Measurements from ENCODE around the gene GARIN1A. TPM values are rescaled to one million over a fixed set of nuclear protein-coding genes. Genes with fewer than 3 reads are reported as not detected.

Gene GARIN1A
- total RNA-seq (2012; rRNA removed) = 0.18 and 0.28 TPM in 2 replicates
- 1.4 and 1.6 TPM in 2 replicates for polyA plus RNA-seq (2012; rRNA removed)
- polyA plus RNA-seq (2012; cell fraction: cytosol; rRNA removed) = 0.14 and 0.41 TPM in 2 replicates
- 5.7 and 11.1 TPM in 2 replicates for polyA plus RNA-seq (2012; cell fraction: nucleus; rRNA removed; ENCODE audit: low replicate concordance)
- Bru-seq, nascent RNA = percentile 82 among the genes with signal in this experiment
- percentile 90 among the genes with signal in this experiment for BruChase-seq, experiment 1, labeled RNA remaining after a 6-hour chase
- BruChase-seq, experiment 2, labeled RNA remaining after a 2-hour chase = percentile 92 among the genes with signal in this experiment
- long read RNA-seq = 0 reads

DNA sequence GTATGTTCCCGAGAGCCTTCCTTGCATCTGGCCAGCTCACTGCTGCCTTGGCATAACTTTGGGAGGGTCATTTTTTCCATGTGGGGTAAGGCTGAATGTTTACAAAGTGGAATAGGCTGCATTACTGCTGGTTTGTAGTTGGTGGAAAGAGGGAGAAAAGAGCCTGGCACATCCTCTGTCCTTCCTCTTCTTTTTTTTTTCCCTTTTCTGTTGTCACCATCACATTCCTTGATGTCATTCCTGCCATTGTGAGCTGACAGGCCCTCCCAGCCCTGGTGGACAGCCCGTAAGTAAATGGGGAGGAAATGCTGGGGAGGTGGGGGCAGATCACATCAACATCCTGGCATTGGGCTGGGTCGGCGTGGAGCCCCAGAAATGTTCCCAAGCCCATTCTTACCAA lies at the start of gene GARIN1A:
Gene GARIN1A, plus strand, starts transcription at position 301 of the 400 bp plus-strand sequence. CDS start 106 bp downstream, outside the sequence.
- Histone ChIP-seq H2AK9ac (replicated peaks; ENCODE audit: low read depth, low read length, poor library complexity) (peak within 1 kb of the TSS; percentile 9), H3K23ac (ENCODE audit: low read depth, low read length) (no peak within 1 kb of the TSS), H4K91ac (ENCODE audit: insufficient read depth, low read depth, low read length) (no peak within 1 kb of the TSS), H3K36me3 (ENCODE audit: control insufficient read depth, insufficient read depth, low read length) (no peaks in the 10 kb centered on the region; the same call in 1 of the 2 replicates), H3K9me3 (ENCODE audit: control insufficient read depth, insufficient read depth, low read length) (no peaks in the 10 kb centered on the region), H3K9ac (ENCODE audit: low read depth, low read length) (no peak within 1 kb of the TSS), H3K14ac (replicated peaks; ENCODE audit: low read depth, low read length) (0 out of 2 replicates have a peak within 1 kb of the TSS, but pooled peaks have one; percentile 15), H3K27ac (ENCODE audit: insufficient read depth, low read length) (no peak within 1 kb of the TSS), H2BK120ac (ENCODE audit: low read depth, low read length) (no peak within 1 kb of the TSS), H2BK20ac (ENCODE audit: low read depth, low read length) (no peak within 1 kb of the TSS), H3K4me2 (ENCODE audit: low read depth, low read length) (peak within 1 kb of the TSS; percentile 34; the same call in 1 of the 2 replicates), H2AK5ac (ENCODE audit: low read depth, low read length) (no peak within 1 kb of the TSS), H3K27me3 (ENCODE audit: control insufficient read depth, insufficient read depth, low read length) (no peaks in the 10 kb centered on the region), H2BK15ac (ENCODE audit: low read depth, low read length) (no peak within 1 kb of the TSS), H3K4me1 (ENCODE audit: control insufficient read depth, insufficient read depth, low read length) (no peaks in the 10 kb centered on the region), H4K20me1 (ENCODE audit: insufficient read depth, low read length) (peaks cover 6% of the 10 kb centered on the region), H2AFZ (replicated peaks; ENCODE audit: low read length, poor library complexity) (peak within 1 kb of the TSS; percentile 26), H3K79me1 (ENCODE audit: low read depth in 1 of 2, low read length in 2 of 2) (no peaks in the 10 kb centered on the region), H3K4me3 (ENCODE audit: insufficient read depth, low read depth, low read length) (no peak within 1 kb of the TSS), H4K5ac (ENCODE audit: low read depth, low read length) (no peak within 1 kb of the TSS), H4K8ac (ENCODE audit: low read depth in 2 of 2, low read length in 2 of 2) (0 out of 4 replicates have a peak within 1 kb of the TSS, but pooled peaks of 1 of the 2 experiments have one; percentile 4), H2BK5ac (ENCODE audit: low read depth, low read length, poor library complexity, severe bottlenecking) (no peak within 1 kb of the TSS), H3K18ac (ENCODE audit: low read depth, low read length) (no peak within 1 kb of the TSS), H3K56ac (ENCODE audit: extremely low read depth, insufficient read depth, low read length) (no peak within 1 kb of the TSS), H3K9me1 (ENCODE audit: insufficient read depth, low read length) (no peaks in the 10 kb centered on the region), H3K4ac (ENCODE audit: low read depth, low read length) (no peak within 1 kb of the TSS)
- intact Hi-C loops (cut with micrococcal nuclease) (no loop called here), in situ Hi-C loops (cut with MboI; ENCODE audit: low sequenced_read_pairs) (no loop called here), dilution Hi-C loops (cut with HindIII; ENCODE audit: low sequenced_read_pairs, unreplicated experiment) (no loop called here)
- BruUV-seq (replicated peaks) = no TSS peak
- DNase-seq (no peak), ATAC-seq (ENCODE audit: low read depth) (no peak)
- ChIA-PET POLR2A (ENCODE audit: unreplicated experiment) (no interaction called here), CTCF (no interaction called here)
- TF ChIP-seq RCOR1 (IDR thresholded peaks at IDR 0.05; ENCODE audit: insufficient replicate concordance, low read length) (no peak), USF2 (IDR thresholded peaks at IDR 0.05; ENCODE audit: low read depth, low read length) (no peak), BHLHE40 (IDR thresholded peaks at IDR 0.05; ENCODE audit: low read depth, low read length) (no peak), MXI1 (IDR thresholded peaks at IDR 0.05; ENCODE audit: borderline replicate concordance, low read depth, low read length) (no peak), RAD21 (IDR thresholded peaks at IDR 0.05; ENCODE audit: low read length) (no peak), RFX5 (IDR thresholded peaks at IDR 0.05; ENCODE audit: low read depth, low read length) (no peak), CTCF (conservative IDR thresholded peaks at IDR 0.05; ENCODE audit: low read depth, low read length) (no peak), POLR2A (IDR thresholded peaks at IDR 0.05; ENCODE audit: low read depth, low read length) (no peak), CHD1 (IDR thresholded peaks at IDR 0.05; ENCODE audit: low read depth, low read length) (no peak), NFE2L2 (IDR thresholded peaks at IDR 0.05; ENCODE audit: low read depth, low read length) (no peak), CEBPB (IDR thresholded peaks at IDR 0.05; ENCODE audit: low read depth, low read length) (no peak), MAFK (IDR thresholded peaks at IDR 0.05; ENCODE audit: low read depth, low read length) (no peak), SMC3 (IDR thresholded peaks at IDR 0.05; ENCODE audit: low read depth, low read length) (no peak), MAZ (IDR thresholded peaks at IDR 0.05; ENCODE audit: borderline replicate concordance, low read depth, low read length) (no peak), FOS (IDR thresholded peaks at IDR 0.05; ENCODE audit: low read depth, low read length) (no peak)
- TF ChIP-seq, protein P1, sequence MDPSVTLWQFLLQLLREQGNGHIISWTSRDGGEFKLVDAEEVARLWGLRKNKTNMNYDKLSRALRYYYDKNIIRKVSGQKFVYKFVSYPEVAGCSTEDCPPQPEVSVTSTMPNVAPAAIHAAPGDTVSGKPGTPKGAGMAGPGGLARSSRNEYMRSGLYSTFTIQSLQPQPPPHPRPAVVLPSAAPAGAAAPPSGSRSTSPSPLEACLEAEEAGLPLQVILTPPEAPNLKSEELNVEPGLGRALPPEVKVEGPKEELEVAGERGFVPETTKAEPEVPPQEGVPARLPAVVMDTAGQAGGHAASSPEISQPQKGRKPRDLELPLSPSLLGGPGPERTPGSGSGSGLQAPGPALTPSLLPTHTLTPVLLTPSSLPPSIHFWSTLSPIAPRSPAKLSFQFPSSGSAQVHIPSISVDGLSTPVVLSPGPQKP (IDR thresholded peaks at IDR 0.05; ENCODE audit: borderline replicate concordance, low read depth, low read length) = no peak
- no CpG with 5 or more reads among the region's 4 CpGs for WGBS, 2 experiments (ENCODE audit: extremely low coverage in 2 of 2, insufficient read length in 1 of 2)

Measured in IMR-90 (cell line).